Activated CD8-positive, alpha-beta memory T cell treated with anti-CD3 and anti-CD28 coated beads for 48 hours (primary cell): Measurements from ENCODE around the gene VAT1L.
"Not testable (repeated sequence)": the region's sequence is repeated elsewhere in the genome, so short reads cannot be mapped to it uniquely, and the experiment has no call there.

Experiments
- DNase-seq, 3 experiments: peaks; one replicate each; pipeline ENCODE4 v3.0.0-alpha.2; 2020; ENCODE audit warnings: low read depth in 2 of 3, low spot score in 2 of 3

The VAT1L gene

DNA sequence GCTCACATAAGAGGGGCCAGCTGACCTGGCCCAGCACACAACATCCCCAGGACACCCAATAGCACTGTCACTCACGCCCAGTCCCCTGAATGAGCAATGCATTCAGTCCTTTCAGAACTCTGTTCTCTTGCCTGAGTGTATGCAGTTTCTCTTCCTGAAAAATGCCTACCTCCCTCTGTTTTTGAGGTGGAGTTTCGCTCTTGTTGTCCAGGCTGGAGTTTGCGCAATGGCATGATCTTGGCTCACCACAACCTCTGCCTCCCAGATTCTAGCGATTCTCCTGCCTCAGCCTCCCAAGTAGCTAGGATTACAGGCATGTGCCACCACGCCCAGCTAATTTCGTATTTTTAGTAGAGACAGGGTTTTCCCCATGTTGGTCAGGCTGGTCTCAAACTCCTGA lies 159.2 kb downstream of the VAT1L start:
- not testable (repeated sequence) for DNase-seq

DNA sequence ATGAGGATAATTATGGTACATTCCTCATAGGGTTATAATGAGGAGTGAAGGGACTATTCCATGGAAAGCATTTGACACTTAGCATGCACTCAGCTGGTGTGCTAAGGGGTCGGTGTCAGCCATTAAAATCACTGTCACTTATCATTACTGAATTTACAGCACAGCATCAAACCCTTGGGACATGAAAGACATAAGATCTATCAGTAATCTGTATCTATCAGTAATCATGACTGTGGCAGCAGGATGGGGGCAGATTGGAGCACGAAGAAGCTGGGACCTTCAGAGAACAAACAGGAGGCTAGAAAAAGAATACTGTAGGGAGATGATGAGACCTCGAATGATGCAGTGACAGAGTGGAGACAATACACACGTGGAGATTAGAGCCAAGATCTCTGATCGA lies 160.5 kb downstream of the VAT1L start:
- no peak for DNase-seq

DNA sequence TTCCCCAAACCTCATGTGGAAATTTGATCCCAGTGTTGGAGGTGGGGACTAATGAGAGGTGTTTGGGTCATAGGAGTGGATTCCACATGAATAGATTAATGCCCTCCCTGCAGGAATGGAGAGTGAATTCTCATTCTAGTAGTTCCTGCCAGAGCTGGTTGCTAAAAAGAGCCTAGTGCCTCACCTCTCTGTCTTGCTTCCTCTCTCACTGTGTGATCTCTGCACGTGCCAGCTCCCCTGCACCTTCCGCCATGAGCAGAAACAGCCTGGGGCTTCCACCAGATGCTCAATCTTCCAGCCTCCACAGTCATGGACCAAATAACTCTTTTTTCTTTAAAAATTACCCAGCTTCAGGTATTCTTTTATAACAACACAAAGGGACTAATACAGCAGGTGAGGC lies 161.1 kb downstream of the VAT1L start:
- no peak for DNase-seq

DNA sequence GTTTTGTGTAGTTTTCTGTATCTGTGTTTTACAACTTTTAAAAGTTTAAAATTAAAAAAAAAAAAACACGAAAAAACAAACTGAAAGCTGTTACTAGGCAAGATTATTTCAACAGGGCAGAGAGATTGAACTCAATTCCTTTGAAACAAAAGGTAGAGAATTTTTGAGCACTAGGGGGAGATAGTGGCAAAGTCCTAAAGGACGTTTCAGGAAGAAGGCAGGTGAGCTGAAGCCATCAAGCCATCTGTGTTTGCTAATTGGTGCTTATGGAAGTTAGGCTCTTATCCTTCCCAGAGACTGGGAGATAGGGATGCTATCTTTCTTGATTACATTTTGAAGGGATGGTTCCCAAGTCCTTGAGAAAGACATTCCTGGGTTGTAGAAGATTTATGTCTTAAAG lies 163.4 kb downstream of the VAT1L start:
- DNase-seq: no peak

DNA sequence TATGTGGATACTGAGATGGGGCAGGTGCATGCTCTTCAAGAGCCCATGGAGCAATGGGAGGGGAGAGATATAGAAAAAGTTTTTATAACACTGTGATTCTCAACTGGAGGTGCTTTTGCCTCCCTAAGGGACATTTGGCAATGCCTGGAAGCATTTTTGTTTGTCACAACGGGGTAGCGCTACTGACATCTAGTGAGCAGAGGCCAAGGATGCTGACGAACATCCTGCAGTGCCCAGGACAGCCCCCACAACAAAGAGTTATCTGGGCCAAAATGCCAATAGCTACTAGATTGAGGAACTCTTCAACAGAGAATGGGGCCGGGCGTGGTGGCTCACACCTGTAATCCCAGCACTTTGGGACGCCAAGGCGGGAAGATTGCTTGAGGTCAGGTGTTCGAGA lies 166.8 kb downstream of the VAT1L start:
- DNase-seq: no peak

DNA sequence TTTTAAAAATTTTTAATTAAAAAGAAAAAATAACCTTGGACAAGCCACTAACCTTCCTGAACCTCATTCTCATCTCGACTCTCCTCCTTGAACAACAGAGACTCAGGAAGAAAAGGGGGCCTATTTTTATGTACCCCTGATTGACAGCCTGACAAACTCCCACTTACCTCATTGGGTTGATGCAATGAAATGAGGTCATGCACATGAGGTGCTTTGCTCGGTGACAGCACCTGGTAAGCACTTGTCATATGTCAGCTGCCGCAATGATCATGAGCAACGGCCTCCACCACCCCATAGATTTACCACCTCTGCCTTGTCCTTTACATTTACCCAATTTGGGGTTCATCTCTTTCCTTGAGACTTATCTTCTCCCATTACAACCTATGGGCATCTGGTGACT lies 167.9 kb downstream of the VAT1L start:
- DNase-seq: no peak

DNA sequence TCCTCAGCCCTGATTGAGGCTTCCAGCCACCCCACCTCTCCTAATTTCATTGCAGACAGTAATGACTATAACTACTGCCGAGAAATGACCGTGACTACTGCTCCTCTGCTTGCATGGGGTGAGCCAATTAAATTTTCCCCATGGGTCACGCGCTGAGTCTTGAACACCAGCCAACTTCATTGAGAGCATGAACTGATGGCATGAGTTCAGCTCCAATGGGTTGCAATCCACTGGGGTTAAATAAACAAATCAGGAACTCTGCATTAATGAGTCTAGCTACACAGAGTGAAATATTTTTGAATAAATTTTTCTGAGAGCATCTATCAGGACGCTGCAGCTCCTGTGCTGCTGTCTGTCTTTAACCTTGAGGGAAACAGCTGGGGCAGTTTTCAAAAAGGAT lies 172.4 kb downstream of the VAT1L start:
- DNase-seq: no peak

DNA sequence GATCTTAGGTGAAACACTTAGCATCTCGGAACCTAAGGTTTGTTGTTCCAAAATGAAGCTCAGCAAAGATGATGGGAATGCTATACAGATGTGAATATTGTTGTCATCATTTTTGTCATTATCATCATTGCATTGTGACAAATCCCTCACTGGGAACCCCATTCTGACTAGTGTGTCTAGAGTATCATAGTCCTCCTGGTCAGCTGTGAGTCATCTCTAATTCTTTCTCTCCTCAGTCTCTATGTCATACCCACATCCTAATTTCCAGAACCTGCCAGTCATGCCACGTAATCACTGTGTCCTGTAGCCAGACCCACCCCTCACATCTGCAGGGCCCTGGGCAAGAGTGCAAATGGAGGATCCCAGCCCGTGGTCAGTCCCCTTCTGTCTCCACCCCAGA lies 173.4 kb downstream of the VAT1L start:
- no peak for DNase-seq

DNA sequence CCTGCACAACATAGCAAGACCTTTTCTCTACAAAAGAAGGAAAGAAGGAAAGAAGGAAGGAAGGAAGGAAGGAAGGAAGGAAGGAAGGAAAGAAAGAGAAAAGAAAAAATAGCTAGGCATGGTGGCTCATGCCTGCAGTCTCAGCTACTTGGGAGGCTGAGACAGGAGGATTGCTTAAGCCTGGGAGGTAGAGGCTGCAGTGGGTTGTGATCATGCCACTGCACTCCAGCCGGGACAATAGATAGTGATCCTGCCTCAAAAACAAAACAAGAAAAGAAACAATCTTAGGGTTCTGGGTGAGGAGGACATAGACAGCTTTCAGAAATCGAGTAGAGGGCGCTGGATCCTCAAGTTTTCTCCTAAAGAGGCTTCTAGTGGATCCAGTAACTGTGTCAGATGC lies 174.3 kb downstream of the VAT1L start:
- no peak for DNase-seq

DNA sequence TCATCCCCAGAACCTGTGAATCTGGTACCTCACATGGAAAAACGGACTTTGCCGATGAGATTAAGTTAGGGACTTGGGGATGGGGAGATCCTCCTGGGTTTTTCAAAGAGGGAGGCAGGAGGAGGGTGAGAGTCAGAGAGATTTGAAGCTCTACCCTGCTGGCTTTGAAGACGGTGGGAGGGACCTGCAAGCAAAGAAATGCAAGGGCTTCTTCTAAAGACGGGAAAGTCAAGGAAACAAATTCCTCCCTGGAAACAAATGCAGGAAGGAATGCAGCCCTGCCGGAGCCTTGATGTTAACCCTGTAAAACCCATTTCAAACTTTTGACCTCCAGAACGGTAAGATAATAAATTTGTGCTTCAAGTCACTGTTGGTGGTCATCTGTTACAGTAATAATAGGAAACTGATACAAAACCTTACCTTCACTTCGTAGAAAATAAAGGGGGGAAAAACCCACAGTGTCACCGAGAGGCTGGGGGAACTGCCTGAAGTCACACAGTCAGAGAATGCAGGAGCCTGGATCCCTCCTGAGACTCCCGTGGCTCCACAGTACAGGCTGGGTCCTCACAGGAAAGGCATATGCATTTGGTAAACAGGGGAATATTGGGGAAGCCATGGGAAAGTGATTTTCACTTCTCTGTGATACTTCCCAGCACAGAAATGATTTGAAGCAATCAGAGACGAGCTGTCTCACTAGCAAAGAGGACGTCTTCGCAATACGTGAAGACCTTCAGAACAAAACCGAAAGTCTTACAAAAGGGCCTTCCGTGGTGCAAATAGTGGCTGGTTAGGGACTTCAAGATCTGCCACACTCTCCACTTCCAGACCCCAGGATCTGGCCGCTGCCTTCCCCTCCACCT lies 175.1 kb downstream of the VAT1L start:
- no peak for DNase-seq

DNA sequence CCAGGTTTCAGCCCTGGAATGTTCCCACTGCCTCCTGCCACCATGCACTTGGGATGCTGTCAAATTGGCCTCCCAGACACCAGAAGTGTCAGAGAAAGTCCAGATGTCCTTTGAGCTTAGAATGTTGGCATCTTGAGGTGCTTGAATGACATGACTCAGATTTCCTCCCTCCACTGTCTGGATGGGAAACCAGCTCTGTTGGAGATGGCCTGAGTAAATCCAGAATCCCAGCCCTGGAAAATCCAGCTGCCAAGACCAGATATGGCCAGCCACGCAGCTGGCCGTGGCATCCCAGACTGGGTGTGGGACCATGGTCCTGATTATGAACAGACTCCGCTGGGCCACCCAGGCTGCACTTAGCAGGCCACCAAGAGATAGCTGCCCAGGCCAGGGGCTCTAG lies 177.0 kb downstream of the VAT1L start:
- no peak for DNase-seq

DNA sequence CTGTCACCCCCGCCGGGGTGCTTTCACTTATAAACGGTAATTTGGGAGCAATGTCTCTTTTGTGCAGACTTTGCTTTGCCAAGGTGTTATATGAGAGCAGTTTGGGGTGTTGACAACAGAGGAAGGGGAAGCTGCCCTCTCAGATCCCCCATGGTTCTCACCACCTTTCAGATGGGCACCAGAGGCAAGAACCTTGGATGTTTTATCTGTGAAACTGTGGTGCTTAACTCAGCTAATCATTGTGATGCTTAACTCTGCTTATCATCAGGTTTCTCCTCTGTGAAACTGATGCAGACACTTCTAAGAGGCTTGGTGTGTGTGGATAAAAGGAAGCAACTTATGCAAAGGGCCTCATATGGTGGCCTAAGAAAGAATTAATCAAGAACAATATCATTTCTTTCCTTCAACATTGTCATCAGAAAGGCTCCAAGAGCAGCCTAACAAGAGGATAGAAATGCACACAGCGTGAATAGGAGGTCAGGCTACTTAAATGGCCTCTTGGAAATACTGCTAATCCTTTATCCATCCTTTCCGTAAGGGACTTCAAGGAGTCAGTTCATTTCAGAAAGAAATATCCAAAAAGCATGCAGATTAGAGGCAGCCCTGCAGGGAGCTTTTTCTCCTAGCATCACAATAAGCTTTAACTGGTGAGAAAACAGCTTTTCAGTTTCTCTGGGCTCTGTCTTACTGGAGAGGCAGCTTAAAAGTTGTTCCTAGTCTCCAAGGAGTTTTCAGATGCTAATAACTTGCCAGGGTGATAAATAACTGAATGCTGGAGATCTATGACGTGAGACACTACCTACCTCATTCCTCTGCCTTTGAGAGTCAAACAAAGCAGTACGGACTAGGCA lies 178.9 kb downstream of the VAT1L start:
- DNase-seq: no peak

DNA sequence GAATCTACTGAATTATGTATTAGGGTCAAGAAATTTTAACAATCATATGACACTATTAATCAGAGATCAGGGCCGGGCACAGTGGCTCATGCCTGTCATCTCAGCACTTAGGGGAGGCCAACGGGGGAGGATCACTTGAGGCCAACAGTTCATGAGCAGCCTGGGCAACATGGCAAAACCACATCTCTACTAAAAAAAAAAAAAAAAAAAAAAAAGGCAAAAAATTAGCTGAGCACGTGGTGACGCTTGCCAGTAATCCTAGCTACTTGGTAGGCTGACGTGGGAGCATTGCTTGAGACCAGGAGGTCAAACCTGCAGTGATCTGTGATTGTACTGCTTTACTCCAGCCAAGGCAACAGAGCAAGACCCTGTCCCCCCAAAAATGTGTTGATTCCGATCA lies 181.5 kb downstream of the VAT1L start:
- DNase-seq: no peak

DNA sequence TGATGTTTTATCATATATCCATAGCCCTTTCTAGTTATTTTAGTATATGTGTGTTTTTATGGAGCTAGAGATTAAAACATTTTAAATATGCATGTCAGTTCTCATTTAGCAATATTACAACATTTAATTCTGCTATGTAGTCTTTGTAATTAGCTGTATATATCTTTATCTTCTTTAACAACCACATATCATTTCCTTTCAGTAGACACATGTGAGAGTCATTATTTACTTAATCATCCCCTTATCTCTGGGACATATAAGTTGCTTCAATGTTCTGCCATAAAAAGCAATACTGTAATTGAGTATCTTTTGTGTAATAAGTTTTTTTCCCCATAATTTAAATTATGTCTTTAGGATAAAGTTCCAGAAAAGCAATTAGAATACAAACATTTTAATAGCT lies 182.0 kb downstream of the VAT1L start:
- DNase-seq: no peak

DNA sequence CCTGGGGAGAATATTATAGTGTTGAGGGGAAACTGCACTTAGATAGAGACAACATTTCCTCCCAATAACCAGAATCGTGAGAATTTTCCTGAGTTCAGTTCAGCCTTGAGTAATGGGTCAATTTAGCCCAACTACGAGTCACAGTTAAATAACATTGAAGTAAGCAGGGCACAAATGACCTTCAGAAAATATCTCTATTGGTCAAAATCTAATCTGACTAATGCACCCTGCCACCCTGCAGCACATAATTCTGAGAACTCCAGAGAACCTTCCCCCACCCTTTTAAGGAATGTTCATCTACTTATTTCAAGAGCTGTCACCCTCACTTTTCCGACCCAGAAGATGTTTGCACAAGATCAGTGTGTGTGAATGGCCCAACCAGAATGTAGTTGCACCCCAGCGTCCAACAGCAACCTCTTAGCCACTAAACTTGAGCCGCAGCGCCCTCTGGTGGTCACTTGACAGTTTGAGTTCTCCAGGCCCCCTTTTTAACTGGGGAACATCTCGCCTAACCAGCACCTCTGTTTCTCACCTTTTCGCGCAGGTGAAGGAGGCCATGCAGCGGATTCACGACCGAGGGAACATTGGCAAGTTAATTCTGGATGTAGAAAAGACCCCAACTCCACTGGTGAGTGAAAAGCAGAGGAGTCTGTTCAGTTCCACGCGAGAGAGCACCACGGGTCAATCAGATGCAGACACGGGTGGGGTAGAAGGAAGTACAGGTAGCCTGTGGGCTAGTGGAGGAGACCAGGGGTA lies 183.1 kb downstream of the VAT1L start:
- peak; percentile 22 to 74 (median 53) for DNase-seq

DNA sequence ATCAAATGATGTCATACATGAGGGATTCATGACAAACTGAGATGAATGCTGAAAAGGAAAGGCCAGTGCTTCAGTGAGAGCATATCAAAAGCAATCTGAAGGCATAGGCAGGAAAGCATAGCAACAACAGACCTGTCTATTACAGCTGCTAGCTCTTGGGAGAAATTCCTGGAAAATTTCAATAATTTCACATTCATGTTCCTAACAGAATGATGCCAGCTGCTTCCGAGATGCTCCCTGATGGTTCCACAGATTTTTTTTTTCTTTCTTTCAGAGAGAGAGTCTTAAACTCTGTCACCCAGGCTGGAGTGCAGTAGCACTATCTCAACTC lies 183.7 kb downstream of the VAT1L start:
- no peak for DNase-seq

DNA sequence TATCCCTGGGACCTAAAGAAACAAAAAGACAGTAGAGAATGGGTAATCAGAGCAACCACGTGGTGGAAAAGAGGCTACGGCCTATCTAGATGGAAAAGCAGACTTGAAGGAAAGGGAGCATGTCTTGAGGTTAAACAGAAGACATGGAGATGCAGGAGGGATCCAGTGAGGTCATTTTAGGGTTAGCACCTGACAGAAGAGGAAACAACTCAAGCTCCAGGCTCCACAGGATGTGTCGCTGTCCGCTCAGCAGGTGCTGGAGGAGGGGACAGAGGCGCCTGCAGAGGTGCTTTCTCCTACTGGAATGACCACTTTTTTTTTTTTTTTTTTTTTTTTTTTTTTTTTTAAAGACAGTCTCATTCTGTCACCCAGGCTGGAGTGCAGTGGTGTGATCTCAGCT lies 186.5 kb downstream of the VAT1L start:
- DNase-seq: no peak

DNA sequence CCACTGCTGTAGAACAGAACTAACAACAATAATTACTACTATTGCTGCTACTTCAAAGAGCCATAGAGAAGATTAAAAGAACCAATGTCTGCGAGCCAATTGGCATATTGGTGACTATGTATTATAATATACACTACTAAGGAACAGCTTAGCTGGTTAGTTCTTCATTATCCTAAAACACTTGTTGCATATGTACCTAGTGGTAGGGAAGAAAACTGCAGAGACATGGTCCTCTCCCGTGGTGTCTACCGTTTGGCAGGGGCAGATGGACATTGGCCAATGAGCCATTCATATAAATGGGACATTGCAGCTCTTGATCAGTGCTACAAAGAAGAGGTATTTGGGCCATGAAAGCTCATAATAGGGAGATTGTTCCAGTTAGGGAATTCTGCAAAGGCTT lies 187.6 kb downstream of the VAT1L start:
- DNase-seq: no peak

DNA sequence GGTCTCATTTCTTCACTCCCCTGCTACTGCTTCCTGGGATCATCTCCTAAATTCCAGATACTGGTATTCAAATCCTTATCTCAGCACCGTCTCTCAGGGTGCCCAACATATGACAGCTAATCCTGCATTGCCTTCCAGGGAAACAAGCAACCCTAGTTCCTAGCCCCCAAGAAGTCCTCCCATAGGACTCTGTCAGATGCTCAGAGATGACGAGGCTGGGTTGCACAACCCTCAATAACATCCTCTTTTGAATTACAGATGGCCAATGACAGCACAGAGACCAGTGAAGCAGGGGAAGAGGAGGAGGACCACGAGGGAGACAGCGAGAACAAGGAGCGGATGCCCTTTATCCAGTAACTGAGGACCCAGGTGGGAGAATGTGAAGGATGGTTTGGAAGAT lies 189.0 kb downstream of the VAT1L start:
- DNase-seq: no peak

DNA sequence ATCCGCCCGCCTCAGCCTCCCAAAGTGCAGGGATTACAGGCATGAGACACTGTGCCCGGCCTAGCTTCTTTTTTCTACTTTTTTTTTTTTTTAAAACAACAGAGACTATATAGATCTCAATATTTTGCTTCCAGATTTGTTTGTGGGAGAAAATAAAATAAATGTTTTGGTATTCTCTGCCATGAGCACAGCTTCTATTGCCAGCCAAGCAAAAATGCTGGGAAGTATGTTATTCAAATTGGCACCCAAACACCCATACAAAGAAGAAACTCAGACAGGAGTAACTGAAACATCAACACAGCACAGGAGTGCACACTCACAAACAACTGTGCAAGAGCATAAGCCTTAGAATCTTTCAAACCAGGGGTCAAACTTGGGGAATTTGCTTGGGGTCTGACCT lies 196.7 kb downstream of the VAT1L start:
- DNase-seq: no peak

DNA sequence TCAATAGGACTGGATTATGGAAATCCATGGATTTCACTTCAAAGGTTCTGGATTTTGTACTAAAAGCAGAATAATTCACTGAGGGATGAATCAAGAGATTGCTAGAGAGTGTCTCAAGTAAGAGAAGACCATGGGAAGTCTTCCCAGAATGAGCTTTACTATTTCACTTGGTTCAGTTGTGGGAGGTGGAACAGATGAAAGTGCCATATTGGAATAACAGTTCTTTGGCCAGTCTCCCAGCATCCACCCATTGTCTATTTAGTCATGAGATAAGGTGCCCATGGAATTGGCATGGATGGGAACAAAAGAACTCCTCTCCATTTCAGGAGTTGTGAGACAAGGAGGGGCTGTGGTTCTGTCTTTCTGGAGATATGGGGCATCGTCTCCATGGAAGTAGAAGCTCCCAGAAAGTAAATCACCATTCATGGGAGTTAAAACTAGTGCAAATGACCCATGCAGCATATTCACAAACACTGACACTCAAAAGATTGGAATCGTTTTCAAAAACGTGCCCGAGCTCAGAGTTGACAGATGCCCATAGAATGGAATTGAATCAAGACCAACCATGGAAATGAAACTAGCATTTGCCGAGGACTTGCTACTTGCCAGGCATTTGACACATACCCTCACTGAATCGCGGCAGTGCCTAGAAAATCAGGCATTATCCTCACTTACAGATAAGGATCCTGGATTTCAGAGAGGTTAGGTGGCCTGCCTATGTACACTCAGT lies 197.8 kb downstream of the VAT1L start:
- DNase-seq: no peak
